Activated gamma-delta T cell treated with anti-CD3 and anti-CD28 coated beads, Interleukin-2, amount 50 U/mL, for 16 hours (primary cell): ENCODE measurements around the gene DAPK2.
"Not testable (repeated sequence)": the region's sequence is repeated elsewhere in the genome, so short reads cannot be mapped to it uniquely, and the experiment has no call there.

ENCODE experiments used
- DNase-seq: peaks from one replicate; pipeline ENCODE4 v3.0.0-alpha.2; 2020; ENCODE audit warnings: low read depth

DAPK2 gene

GRCh38 chr15:63915209-63915872 lies 130.9 kb downstream of the DAPK2 start:
- DNase-seq: no peak

DNA sequence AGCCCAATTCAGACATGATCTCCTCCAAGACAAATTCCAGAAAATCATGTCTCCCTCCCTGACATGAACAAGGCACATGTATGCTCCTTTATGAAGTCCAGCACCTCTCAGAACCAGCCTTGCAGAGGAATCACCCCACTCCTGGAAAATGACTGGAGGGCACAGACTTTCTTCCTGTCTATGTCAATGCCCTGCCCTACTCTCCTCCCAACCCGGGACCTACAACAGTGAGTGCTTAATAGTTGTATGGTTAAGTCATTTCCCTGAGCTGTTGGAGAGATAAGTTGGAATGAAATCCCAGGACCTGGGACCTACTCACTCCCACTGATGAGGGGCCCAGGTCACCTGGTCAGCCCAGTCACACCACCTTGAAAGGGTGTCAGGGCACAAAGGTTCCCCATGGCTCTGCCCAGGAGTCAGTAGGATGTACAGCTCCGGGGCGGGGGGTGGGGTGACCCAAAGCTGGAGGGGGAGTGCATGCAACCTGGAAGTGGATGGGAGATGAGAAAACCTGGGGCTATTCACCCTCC lies 132.4 kb downstream of the DAPK2 start:
- DNase-seq: no peak

GRCh38 chr15:63913336-63913735 lies 132.9 kb downstream of the DAPK2 start:
- DNase-seq: no peak

DNA sequence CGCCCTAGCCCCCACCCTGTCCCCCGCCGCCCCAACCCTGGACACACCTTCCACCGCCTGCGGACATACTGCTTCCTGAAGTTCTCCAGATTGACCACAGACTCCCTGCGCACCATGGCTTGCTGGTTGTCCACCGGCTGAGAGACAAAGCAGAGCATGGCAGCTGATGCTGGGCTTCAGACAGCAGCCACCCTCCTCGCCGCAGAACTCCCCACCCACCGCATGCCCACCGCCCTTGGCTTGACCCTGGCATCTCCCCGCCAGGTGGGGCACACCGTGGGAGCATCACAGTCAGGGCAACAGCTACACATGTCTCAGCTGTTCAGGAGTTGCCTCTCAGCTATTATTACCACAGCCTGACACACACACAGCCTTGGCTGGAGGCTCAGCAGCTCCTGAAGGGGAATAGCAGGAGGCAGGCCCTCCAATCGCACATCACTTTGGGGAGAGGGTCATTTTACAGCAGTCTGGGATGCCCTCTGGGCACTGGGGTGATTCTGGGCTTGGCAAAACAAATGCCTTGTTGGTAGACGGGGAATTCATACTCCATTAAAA lies 134.1 kb downstream of the DAPK2 start:
- no peak for DNase-seq

- no peak for DNase-seq
Observed at GRCh38 chr15:63911160-63911559, 135.1 kb downstream of the DAPK2 start.

- DNase-seq: no peak
Observed at GRCh38 chr15:63909819-63910437, 136.4 kb downstream of the DAPK2 start.

- no peak for DNase-seq
Observed at GRCh38 chr15:63908991-63909390, 137.3 kb downstream of the DAPK2 start.

DNA sequence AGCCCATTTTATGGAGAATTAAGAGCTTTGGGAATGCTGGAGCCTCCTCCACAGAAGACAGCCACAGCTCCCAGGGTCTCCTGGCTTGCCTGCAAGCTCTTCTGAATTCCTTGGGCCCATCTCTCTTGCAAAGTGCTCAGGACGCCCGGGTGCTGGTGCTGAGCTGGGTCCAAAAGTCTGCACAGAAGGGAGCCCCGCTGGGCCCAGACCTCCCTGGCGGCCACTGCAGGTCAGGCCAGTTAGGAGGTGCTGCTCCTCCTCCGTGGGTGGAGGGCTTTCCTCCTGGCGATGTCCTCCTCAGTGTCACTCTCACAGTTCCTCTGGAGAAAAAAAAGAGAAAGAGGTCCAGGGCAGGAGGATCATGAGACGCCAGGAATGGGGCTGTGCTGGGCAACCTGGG lies 138.0 kb downstream of the DAPK2 start:
- no peak for DNase-seq

- no peak for DNase-seq
Observed at GRCh38 chr15:63907521-63907920, 138.8 kb downstream of the DAPK2 start.

- DNase-seq: no peak
Observed at GRCh38 chr15:63906266-63906584, 140.1 kb downstream of the DAPK2 start.

- no peak for DNase-seq
Observed at GRCh38 chr15:63905558-63906265, 140.6 kb downstream of the DAPK2 start.

DNA sequence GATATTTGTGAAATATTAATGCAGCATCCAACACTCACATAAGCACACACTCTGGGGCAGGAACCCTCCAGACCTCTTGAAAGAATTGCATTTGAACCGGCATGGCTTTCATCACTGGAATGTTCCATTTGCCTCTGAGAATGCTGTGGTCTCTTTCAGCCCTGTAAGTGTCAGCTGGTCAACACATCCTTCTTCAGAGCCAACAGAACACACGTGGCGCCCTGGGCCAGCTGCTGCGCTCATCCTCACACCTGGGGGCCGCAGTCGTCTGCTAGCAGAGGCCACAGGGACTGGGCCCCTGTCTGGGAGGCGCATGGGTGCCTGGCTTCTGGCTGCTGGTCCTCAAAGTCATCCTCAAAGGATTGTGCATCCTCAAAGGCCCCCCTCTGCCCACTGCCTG lies 141.2 kb downstream of the DAPK2 start:
- DNase-seq: no peak

- DNase-seq: no peak
Observed at GRCh38 chr15:63904042-63904441, 142.2 kb downstream of the DAPK2 start.

GRCh38 chr15:63902671-63903035 lies 143.6 kb downstream of the DAPK2 start:
- no peak for DNase-seq

DNA sequence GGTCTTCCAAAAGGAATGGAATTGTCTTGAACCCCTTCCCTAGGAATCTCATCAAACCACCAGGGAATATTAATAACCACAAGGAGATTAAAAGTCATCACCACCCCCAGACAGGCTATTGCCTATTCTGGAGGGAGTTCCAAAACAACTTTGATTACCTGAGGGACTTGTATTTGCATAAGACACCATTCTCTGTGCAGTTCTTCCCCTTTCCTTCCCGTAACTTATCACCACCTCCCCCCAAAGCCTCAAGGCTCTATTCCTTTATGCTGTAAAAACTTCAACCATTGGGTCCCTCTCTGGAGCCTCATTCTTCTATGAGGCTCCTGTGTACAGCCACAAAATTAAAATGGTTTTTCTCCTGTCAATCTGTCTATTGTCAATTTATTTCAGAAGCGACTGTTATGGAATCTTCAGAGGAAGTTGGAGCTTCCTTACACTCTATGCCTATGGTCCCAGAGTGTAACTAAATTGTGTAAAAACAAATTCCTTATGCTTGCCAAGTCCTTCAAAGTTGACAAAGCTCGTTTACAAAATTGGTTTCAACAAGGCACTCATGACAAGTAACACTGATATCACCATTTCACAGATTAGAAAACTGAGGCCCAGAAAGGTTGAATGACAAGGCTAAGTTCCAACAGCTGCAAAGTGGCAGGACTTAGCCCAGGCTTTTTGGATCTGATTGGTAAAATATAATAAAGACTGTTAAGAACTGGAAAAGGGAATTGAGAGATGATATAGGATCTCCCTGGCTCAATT lies 144.2 kb downstream of the DAPK2 start:
- no peak for DNase-seq

GRCh38 chr15:63900306-63900705 lies 146.0 kb downstream of the DAPK2 start:
- DNase-seq: no peak

GRCh38 chr15:63899606-63900005 lies 146.7 kb downstream of the DAPK2 start:
- not testable (repeated sequence) for DNase-seq

GRCh38 chr15:63899193-63899592 lies 147.1 kb downstream of the DAPK2 start:
- DNase-seq: no peak

DNA sequence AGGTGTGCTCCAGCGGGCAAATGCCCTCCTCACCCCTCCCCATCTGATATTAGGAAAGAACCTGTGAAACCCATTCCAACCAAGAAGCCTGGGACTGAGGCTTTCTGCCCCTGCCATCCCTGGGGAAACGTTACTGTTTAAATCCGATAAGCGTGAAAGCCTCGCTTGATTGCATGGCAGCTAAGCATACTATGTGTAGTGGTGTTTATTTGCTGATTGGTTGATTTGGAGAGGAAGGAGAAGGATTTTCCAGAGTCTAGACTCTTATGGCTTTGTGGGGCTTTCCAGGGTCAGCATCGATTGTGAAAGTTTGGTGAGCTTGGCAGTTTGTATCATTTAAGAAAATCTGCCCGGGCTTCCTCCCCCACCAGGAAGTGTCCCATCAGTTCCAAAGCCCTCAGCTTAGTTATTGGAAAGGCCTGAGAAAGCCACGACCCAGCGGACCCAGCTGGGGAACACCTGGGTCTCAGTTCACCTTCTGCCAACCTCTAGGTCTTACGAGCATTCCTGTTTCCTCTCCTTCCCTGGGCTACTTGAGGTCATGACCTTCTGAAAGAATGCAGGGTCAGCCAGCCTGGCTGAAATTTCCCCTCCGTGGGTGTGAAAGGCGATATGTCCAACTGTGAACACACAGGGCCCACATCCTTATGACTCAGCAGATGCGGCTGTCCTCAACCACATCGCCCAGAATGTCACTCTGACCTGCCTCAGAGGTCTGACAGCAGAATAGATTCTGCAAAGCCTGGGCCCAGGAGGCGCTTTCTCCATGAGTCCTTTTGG lies 149.8 kb downstream of the DAPK2 start:
- peak; percentile 18 for DNase-seq

GRCh38 chr15:63895787-63896218 lies 150.5 kb downstream of the DAPK2 start:
- DNase-seq: no peak

DNA sequence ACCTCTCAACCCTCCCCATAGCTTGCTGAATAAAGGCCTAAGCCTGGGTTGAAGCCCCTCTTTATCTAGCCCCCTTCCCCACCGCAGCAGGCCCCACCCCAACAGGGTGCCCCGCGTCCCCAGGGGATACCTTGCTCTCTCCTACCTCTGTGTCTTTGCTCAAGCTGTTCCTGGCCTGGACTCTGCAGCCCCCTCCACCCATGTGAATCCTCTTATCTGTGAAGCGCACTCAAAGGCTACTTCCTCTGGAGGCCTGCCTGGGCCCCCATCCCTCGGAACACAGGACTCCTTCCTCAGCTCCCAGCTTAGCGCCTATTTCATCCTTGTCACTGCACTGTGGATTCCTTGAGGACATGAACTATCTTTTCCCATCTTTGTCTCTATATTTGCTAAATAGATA lies 151.1 kb downstream of the DAPK2 start:
- no peak for DNase-seq

DNA sequence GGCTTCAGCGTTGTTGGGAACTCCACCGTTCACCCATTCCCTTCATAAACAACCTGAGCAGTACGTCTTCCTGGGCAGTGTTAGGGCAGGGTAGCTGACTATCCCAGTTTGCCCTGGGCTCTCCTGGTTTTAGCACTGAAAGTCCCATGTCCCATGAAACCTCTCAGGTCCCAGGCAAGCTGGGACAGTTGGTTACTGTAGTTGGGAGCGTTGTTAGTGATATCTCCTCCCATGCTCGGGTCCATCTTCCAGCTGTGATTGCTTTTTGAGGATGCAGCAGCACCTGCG lies 151.7 kb downstream of the DAPK2 start:
- no peak for DNase-seq
